ENCODE data around the gene LRRC57. TPM values are rescaled to one million over a fixed set of nuclear protein-coding genes. Genes with fewer than 3 reads are reported as not detected.

The LRRC57 gene
- total RNA-seq, 1 experiment from 2014 or later, result 28.8 TPM

DNA sequence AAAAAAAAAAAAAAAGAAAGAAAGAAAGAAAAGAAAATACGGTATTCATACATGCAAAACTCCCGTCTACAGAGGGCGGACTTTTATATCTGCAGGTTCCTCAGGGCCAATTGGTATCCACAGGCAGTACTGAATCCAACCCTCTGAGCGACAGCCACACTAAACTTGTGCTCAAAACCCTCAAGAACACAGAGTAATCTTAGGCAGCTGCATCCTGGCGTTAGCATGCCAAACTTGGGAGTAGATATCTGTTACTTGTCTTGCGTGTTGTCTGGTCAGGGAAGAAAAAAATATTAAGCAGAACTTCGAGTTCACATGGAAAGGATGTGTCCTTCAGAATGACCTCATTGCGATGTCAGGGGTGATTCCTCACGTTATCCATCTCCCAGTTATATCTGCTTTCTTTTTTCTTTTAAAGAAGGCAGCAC, 40.3 kb downstream of the LRRC57 start:
- Mint-ChIP-seq H3K4me3 (ENCODE audit: unreplicated experiment) (no peak overlapping the region), H3K9me3 (ENCODE audit: unreplicated experiment) (no peaks in the 10 kb centered on the region), H3K4me1 (ENCODE audit: low read depth, unreplicated experiment) (no peaks in the 10 kb centered on the region), H3K36me3 (ENCODE audit: insufficient read depth, unreplicated experiment) (peaks cover 19% of the 10 kb centered on the region), H3K27me3 (ENCODE audit: insufficient read depth, unreplicated experiment) (no peaks in the 10 kb centered on the region), H3K27ac (ENCODE audit: unreplicated experiment) (no peak overlapping the region)
- ChIA-PET POLR2A (no interaction called here), CTCF (no interaction called here)
- intact Hi-C loops (cut with micrococcal nuclease; ENCODE audit: unreplicated experiment), result no loop called here
- Histone ChIP-seq H3K4me3 (ENCODE audit: low read depth, low read length) (no peak overlapping the region), H3K9me3 (no peaks in the 10 kb centered on the region), H3K4me1 (0 out of 2 replicates have a peak, but pooled peaks cover 6% of the 10 kb centered on the region), H3K27me3 (replicated peaks; ENCODE audit: control insufficient read depth, insufficient read depth, low read length) (no peaks in the 10 kb centered on the region), H3K36me3 (ENCODE audit: control insufficient read depth, insufficient read depth, low read length) (no peaks in the 10 kb centered on the region)
- BruUV-seq (replicated peaks), result no TSS peak
- TF ChIP-seq, protein P1, sequence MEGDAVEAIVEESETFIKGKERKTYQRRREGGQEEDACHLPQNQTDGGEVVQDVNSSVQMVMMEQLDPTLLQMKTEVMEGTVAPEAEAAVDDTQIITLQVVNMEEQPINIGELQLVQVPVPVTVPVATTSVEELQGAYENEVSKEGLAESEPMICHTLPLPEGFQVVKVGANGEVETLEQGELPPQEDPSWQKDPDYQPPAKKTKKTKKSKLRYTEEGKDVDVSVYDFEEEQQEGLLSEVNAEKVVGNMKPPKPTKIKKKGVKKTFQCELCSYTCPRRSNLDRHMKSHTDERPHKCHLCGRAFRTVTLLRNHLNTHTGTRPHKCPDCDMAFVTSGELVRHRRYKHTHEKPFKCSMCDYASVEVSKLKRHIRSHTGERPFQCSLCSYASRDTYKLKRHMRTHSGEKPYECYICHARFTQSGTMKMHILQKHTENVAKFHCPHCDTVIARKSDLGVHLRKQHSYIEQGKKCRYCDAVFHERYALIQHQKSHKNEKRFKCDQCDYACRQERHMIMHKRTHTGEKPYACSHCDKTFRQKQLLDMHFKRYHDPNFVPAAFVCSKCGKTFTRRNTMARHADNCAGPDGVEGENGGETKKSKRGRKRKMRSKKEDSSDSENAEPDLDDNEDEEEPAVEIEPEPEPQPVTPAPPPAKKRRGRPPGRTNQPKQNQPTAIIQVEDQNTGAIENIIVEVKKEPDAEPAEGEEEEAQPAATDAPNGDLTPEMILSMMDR (IDR thresholded peaks at IDR 0.05; ENCODE audit: insufficient read depth in 1 of 2, low read depth in 1 of 2, low read length in 1 of 2, severe bottlenecking in 1 of 2, unreplicated experiment in 1 of 2), result no peak
- no peak for DNase-seq

DNA sequence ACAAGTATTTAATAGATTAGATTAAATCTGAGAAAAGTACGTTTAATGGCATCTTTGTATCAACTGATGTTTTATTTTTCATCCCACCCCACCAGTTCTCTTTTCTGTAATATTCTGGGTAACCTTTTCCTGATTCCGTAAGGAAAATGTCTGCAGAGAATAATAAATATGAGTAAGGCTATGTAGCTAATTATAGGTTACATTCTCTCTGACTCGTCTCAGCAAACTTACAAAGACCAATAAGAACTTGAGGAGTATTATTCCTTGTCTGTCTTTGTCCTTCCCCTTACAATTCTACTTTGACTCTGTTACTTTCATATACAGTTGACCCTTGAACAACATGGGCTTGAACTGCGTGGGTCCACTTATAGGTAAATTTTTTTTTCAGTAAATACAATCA, 41.1 kb downstream of the LRRC57 start:
- H3K27me3 Mint-ChIP-seq (ENCODE audit: insufficient read depth, unreplicated experiment), result no peaks in the 10 kb centered on the region
- H3K4me3 ChIP-seq (ENCODE audit: low read depth, low read length), result no peak overlapping the region
- POLR2A ChIA-PET, result no interaction called here
- TF ChIP-seq, protein P1 (IDR thresholded peaks at IDR 0.05; ENCODE audit: insufficient read depth in 1 of 2, low read depth in 1 of 2, low read length in 1 of 2, severe bottlenecking in 1 of 2, unreplicated experiment in 1 of 2), result no peak
- H3K9me3 Mint-ChIP-seq (ENCODE audit: unreplicated experiment), result no peaks in the 10 kb centered on the region
- no TSS peak for BruUV-seq (replicated peaks)
- CTCF ChIA-PET, result no interaction called here
- H3K4me1 ChIP-seq, result 0 out of 2 replicates have a peak, but pooled peaks cover 6% of the 10 kb centered on the region
- intact Hi-C loops (cut with micrococcal nuclease; ENCODE audit: unreplicated experiment), result no loop called here
- no peak for DNase-seq
- peaks cover 19% of the 10 kb centered on the region for H3K36me3 Mint-ChIP-seq (ENCODE audit: insufficient read depth, unreplicated experiment)
- no peaks in the 10 kb centered on the region for H3K4me1 Mint-ChIP-seq (ENCODE audit: low read depth, unreplicated experiment)
- no peak overlapping the region for H3K4me3 Mint-ChIP-seq (ENCODE audit: unreplicated experiment)
- no peaks in the 10 kb centered on the region for H3K9me3 ChIP-seq
- no peaks in the 10 kb centered on the region for H3K36me3 ChIP-seq (ENCODE audit: control insufficient read depth, insufficient read depth, low read length)
- H3K27ac Mint-ChIP-seq (ENCODE audit: unreplicated experiment), result no peak overlapping the region
- H3K27me3 ChIP-seq (replicated peaks; ENCODE audit: control insufficient read depth, insufficient read depth, low read length), result no peaks in the 10 kb centered on the region

DNA sequence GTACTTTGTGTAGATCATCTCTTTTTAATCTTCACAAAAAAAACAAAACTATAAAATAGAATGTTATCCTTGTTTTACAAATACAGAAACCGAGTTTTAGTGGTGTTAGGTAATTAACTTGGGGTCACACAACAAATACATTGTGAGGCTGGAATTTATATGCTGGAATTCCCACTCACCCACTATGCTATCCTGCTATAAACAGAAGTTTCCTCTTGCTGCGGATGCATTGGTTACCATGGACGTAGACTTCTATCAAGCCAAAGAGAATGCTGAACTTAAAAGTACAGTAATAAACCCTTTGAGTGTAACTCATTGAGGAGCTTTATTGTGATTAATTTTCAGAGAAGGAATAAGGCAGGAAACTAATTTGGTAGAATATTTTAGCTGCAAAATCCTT, 44.0 kb downstream of the LRRC57 start:
- H3K36me3 Mint-ChIP-seq (ENCODE audit: insufficient read depth, unreplicated experiment), result peaks cover 19% of the 10 kb centered on the region
- no TSS peak for BruUV-seq (replicated peaks)
- H3K27ac Mint-ChIP-seq (ENCODE audit: unreplicated experiment), result no peak overlapping the region
- Histone ChIP-seq H3K9me3 (no peaks in the 10 kb centered on the region), H3K36me3 (ENCODE audit: control insufficient read depth, insufficient read depth, low read length) (no peaks in the 10 kb centered on the region), H3K4me3 (ENCODE audit: low read depth, low read length) (no peak overlapping the region), H3K27me3 (replicated peaks; ENCODE audit: control insufficient read depth, insufficient read depth, low read length) (no peaks in the 10 kb centered on the region), H3K4me1 (peaks cover 9% of the 10 kb centered on the region)
- H3K9me3 Mint-ChIP-seq (ENCODE audit: unreplicated experiment), result no peaks in the 10 kb centered on the region
- POLR2A ChIA-PET, result interaction anchor here (0.9 kb wide), 1 partner anchor 10 kb away, joined by 4 read pairs; the partner anchor contains the start of gene SNAP23
- CTCF ChIA-PET, result no interaction called here
- H3K4me1 Mint-ChIP-seq (ENCODE audit: low read depth, unreplicated experiment), result no peaks in the 10 kb centered on the region
- DNase-seq, result no peak
- no peak overlapping the region for H3K4me3 Mint-ChIP-seq (ENCODE audit: unreplicated experiment)
- H3K27me3 Mint-ChIP-seq (ENCODE audit: insufficient read depth, unreplicated experiment), result no peaks in the 10 kb centered on the region
- TF ChIP-seq, protein P1 (IDR thresholded peaks at IDR 0.05; ENCODE audit: insufficient read depth in 1 of 2, low read depth in 1 of 2, low read length in 1 of 2, severe bottlenecking in 1 of 2, unreplicated experiment in 1 of 2), result no peak
- intact Hi-C loops (cut with micrococcal nuclease; ENCODE audit: unreplicated experiment), result no loop called here
